Calu3 (cell line): ENCODE results near the gene LAMA1. TPM values are rescaled to one million over a fixed set of nuclear protein-coding genes. Genes with fewer than 3 reads are reported as not detected.

Source experiments
- BruUV-seq: library from RNA; stranded (reverse); fragments of 400-500 nt; replicated peaks from 2 replicates; lab custom pipeline; 2021; lab: Mats Ljungman, UMichigan
- CTCF ChIA-PET: fragments of 300-600 bp; sonication (Branson Sonifier 250); formaldehyde crosslinking; loops from one replicate; lab custom pipeline; 2022; ENCODE audit warnings: antibody characterized with exemption; lab: Charles Lee
- DNase-seq: peaks from one replicate; pipeline ENCODE4 v3.0.0; 2022
- H3K27ac Mint-ChIP-seq: one replicate; pipeline ENCODE4 v1.8.0; 2022; ENCODE audit warnings: mixed read lengths; ENCODE audit not compliant: unreplicated experiment
- H3K27me3 Mint-ChIP-seq: one replicate; pipeline ENCODE4 v1.8.0; 2022; ENCODE audit warnings: mixed read lengths; ENCODE audit not compliant: unreplicated experiment
- H3K36me3 Mint-ChIP-seq: one replicate; pipeline ENCODE4 v1.8.0; 2022; ENCODE audit warnings: mild to moderate bottlenecking, moderate library complexity, mixed read lengths; ENCODE audit not compliant: insufficient read depth, unreplicated experiment
- H3K4me1 Mint-ChIP-seq: one replicate; pipeline ENCODE4 v1.8.0; 2022; ENCODE audit warnings: mild to moderate bottlenecking, low read depth, mixed read lengths; ENCODE audit not compliant: unreplicated experiment
- H3K4me3 Mint-ChIP-seq: one replicate; pipeline ENCODE4 v1.8.0; 2022; ENCODE audit warnings: mild to moderate bottlenecking, low read depth, moderate library complexity, mixed read lengths; ENCODE audit not compliant: unreplicated experiment
- H3K9me3 Mint-ChIP-seq: one replicate; pipeline ENCODE4 v1.8.0; 2022; ENCODE audit warnings: low read depth, mixed read lengths; ENCODE audit not compliant: unreplicated experiment
- CTCF ChIP-seq: fragments of 200-600 bp; IDR thresholded peaks from one replicate; pipeline ENCODE4 v1.8.0; 2022; ENCODE audit warnings: antibody characterized with exemption; ENCODE audit not compliant: unreplicated experiment
- intact Hi-C: fragments of 100-400 bp; cut with micrococcal nuclease; formaldehyde crosslinking; loops from one replicate; pipeline ENCODE4 v1.10.0; 2022; ENCODE audit not compliant: unreplicated experiment
- total RNA-seq: library from RNA; stranded (reverse); gene quantifications from 2 replicates; pipeline ENCODE4 v1.2.3, GENCODE V29; 2022

Gene LAMA1
- total RNA-seq, 1 experiment from 2014 or later: not detected

- Mint-ChIP-seq H3K36me3 (peaks cover 5% of the 10 kb centered on the region), H3K27ac (no peak overlapping the region), H3K27me3 (peaks cover 63% of the 10 kb centered on the region), H3K9me3 (no peaks in the 10 kb centered on the region), H3K4me1 (peaks cover 8% of the 10 kb centered on the region), H3K4me3 (peak overlapping the region; percentile 53)
- no peak for TF ChIP-seq CTCF
- no peak for DNase-seq
- no TSS peak for BruUV-seq
- intact Hi-C loops: no loop called here
- CTCF ChIA-PET: interaction anchor here (0.8 kb wide), 1 partner anchor 301 kb away, joined by 4 read pairs; no protein-coding TSS in a partner anchor
These were observed 179.6 kb downstream of the LAMA1 start for GRCh38 chr18:6938003-6938402.

- peaks cover 8% of the 10 kb centered on the region for H3K4me1 Mint-ChIP-seq
- H3K27ac Mint-ChIP-seq: no peak overlapping the region
- H3K36me3 Mint-ChIP-seq: peaks cover 5% of the 10 kb centered on the region
- TF ChIP-seq CTCF: no peak
- CTCF ChIA-PET: no interaction called here
- no peak overlapping the region for H3K4me3 Mint-ChIP-seq
- intact Hi-C loops: no loop called here
- DNase-seq: no peak
- BruUV-seq: no TSS peak
- no peaks in the 10 kb centered on the region for H3K9me3 Mint-ChIP-seq
- peaks cover 67% of the 10 kb centered on the region for H3K27me3 Mint-ChIP-seq
These were observed 182.7 kb downstream of the LAMA1 start for GRCh38 chr18:6934859-6935258.

- Mint-ChIP-seq H3K27ac (no peak overlapping the region), H3K4me3 (no peak overlapping the region), H3K9me3 (no peaks in the 10 kb centered on the region), H3K4me1 (no peaks in the 10 kb centered on the region), H3K36me3 (no peaks in the 10 kb centered on the region), H3K27me3 (peaks cover 50% of the 10 kb centered on the region)
- no peak for TF ChIP-seq CTCF
- CTCF ChIA-PET: no interaction called here
- peak; percentile 25 for DNase-seq
- intact Hi-C loops: no loop called here
- BruUV-seq: no TSS peak
These were observed 188.1 kb downstream of the LAMA1 start for GRCh38 chr18:6929370-6930102.

GRCh38 chr18:6928359-6928758 is 189.2 kb downstream of the LAMA1 start:
- intact Hi-C loops: no loop called here
- TF ChIP-seq CTCF: no peak
- no TSS peak for BruUV-seq
- Mint-ChIP-seq H3K27ac (no peak overlapping the region), H3K4me3 (no peak overlapping the region), H3K4me1 (no peaks in the 10 kb centered on the region), H3K36me3 (no peaks in the 10 kb centered on the region), H3K9me3 (no peaks in the 10 kb centered on the region), H3K27me3 (peaks cover 50% of the 10 kb centered on the region)
- CTCF ChIA-PET: no interaction called here
- no peak for DNase-seq
